Measurements from ENCODE around the gene NFIA. TPM values are rescaled to one million over a fixed set of nuclear protein-coding genes. Genes with fewer than 3 reads are reported as not detected.

NFIA gene
- total and polyA plus RNA-seq, 10 of the 15 experiments (the other 5 are each of a cell fraction or from before 2014, with no cell fraction given) = 0.10 to 0.16 TPM; not detected in 8

GRCh38 chr1:61184714-61185106 is 102.3 kb downstream of the NFIA start:
- Histone ChIP-seq H4K20me1 (ENCODE audit: control insufficient read depth, insufficient read depth) (no peaks in the 10 kb centered on the region), H3K36me3 (ENCODE audit: control insufficient read depth in 2 of 2, insufficient read depth in 2 of 2, low read length in 1 of 2) (no peaks in the 10 kb centered on the region), H3K9me3 (replicated peaks; ENCODE audit: control insufficient read depth, insufficient read depth, low read length) (no peaks in the 10 kb centered on the region), H3K27me3 (replicated peaks in 1 of 2; ENCODE audit: control insufficient read depth in 2 of 2, insufficient read depth in 2 of 2, low read length in 1 of 2) (0 out of 4 replicates have a peak, but pooled peaks cover 0 to 3% of the 10 kb centered on the region in 2 experiments), H3K27ac (ENCODE audit: control insufficient read depth, insufficient read depth) (no peak overlapping the region), H3K4me1 (ENCODE audit: control insufficient read depth, insufficient read depth, low read length) (no peaks in the 10 kb centered on the region; the same call in 1 of the 2 replicates), H3K4me2 (ENCODE audit: control insufficient read depth, insufficient read depth) (no peak overlapping the region), H3K79me2 (ENCODE audit: control insufficient read depth, insufficient read depth, low read length) (no peaks in the 10 kb centered on the region), H3K9ac (ENCODE audit: control insufficient read depth, insufficient read depth, low read length) (no peak overlapping the region), H2AFZ (ENCODE audit: control insufficient read depth, low read depth, low read length) (no peak overlapping the region), H3K4me3 (no peak overlapping the region)
- FAIRE-seq (no peak), DNase-seq (ENCODE audit: low read depth, low spot score) (no peak), ATAC-seq (no peak)
- in situ Hi-C loops (cut with MboI) (no loop called here), intact Hi-C loops (cut with micrococcal nuclease; ENCODE audit: unreplicated experiment) (no loop called here)
- ChIA-PET POLR2A (no interaction called here), CTCF (no interaction called here), SMC1A (ENCODE audit: uncharacterized antibody, unreplicated experiment) (no interaction called here), RAD21 (ENCODE audit: unreplicated experiment) (no interaction called here)
- 8% methylated on average over 3 of the region's 3 CpGs for WGBS (ENCODE audit: insufficient coverage, insufficient replicate concordance, low lambda C conversion rate, missing lambda C conversion rate)
- TF ChIP-seq TARDBP (IDR thresholded peaks at IDR 0.05; ENCODE audit: borderline replicate concordance) (no peak), JUND (IDR thresholded peaks at IDR 0.05; ENCODE audit: low read depth, low read length) (no peak), RFX5 (IDR thresholded peaks at IDR 0.05; ENCODE audit: low read depth, low read length) (no peak), HDAC6 (IDR thresholded peaks at IDR 0.05; ENCODE audit: unreplicated experiment) (no peak), MXI1 (IDR thresholded peaks at IDR 0.05; ENCODE audit: low read depth, low read length) (no peak), BCL11A (IDR thresholded peaks at IDR 0.05; ENCODE audit: low read depth, low read length) (no peak), ATF7 (IDR thresholded peaks at IDR 0.05; ENCODE audit: low read depth) (no peak), IKZF1 (conservative IDR thresholded peaks at IDR 0.05) (no peak), CREM (IDR thresholded peaks at IDR 0.05; ENCODE audit: low read depth) (no peak), ZBTB11 (CRISPR knock-in tag; IDR thresholded peaks at IDR 0.05) (no peak), SIN3A (IDR thresholded peaks at IDR 0.05; ENCODE audit: low read depth, low read length) (no peak)
- BruUV-seq (replicated peaks) = no TSS peak

Data from GM12878 (cell line).